IMR-90 (cell line): Measurements from ENCODE around the gene HPCAL4. TPM values are rescaled to one million over a fixed set of nuclear protein-coding genes. Genes with fewer than 3 reads are reported as not detected.

Experiments used
- ATAC-seq: fragments of 200-7000 bp; cut with Tn5 transposase; 2 replicates; pipeline ENCODE4 v1.9.1; 2020; ENCODE audit warnings: low read depth, mild to moderate bottlenecking, moderate library complexity
- BruUV-seq: library from RNA; stranded (reverse); fragments of 400-500 nt; replicated peaks from 2 replicates; lab custom pipeline; 2021; lab: Mats Ljungman, UMichigan
- CTCF ChIA-PET: fragments of 300-600 bp; formaldehyde crosslinking; extraction: SDS; loops from one replicate; lab custom pipeline; 2021; ENCODE audit warnings: antibody characterized with exemption; lab: Yijun Ruan, JAX
- POLR2A ChIA-PET: fragments of 300-600 bp; sonication (Branson Sonifier 250); formaldehyde crosslinking; loops from one replicate; lab custom pipeline; 2022; ENCODE audit warnings: antibody characterized with exemption; ENCODE audit not compliant: unreplicated experiment; lab: Charles Lee
- DNase-seq: peaks from one replicate; pipeline ENCODE4 v3.0.0; 2013
- H2AFZ ChIP-seq: replicated peaks from 2 replicates; pipeline ENCODE3; 2013; ENCODE audit warnings: low read length, mild to moderate bottlenecking; ENCODE audit not compliant: poor library complexity
- H2AK5ac ChIP-seq: 2 replicates; pipeline ENCODE4 v1.6.1; 2013; ENCODE audit warnings: low read depth, low read length, inconsistent platforms
- H2AK9ac ChIP-seq: replicated peaks from 2 replicates; pipeline ENCODE3; 2013; ENCODE audit warnings: mild to moderate bottlenecking, low read depth, low read length, moderate library complexity; ENCODE audit not compliant: poor library complexity
- H2BK120ac ChIP-seq: 2 replicates; pipeline ENCODE4 v1.6.1; 2013; ENCODE audit warnings: low read depth, low read length, inconsistent platforms
- H2BK15ac ChIP-seq: 3 replicates; pipeline ENCODE4 v1.6.1; 2013; ENCODE audit warnings: low read depth, low read length, inconsistent platforms
- H2BK20ac ChIP-seq: 2 replicates; pipeline ENCODE4 v1.6.1; 2013; ENCODE audit warnings: low read depth, mild to moderate bottlenecking, inconsistent platforms, low read length, moderate library complexity
- H2BK5ac ChIP-seq: 2 replicates; pipeline ENCODE4 v1.6.1; 2013; ENCODE audit warnings: mild to moderate bottlenecking, low read depth, low read length, inconsistent platforms; ENCODE audit not compliant: poor library complexity, severe bottlenecking
- H3K14ac ChIP-seq: replicated peaks from 2 replicates; pipeline ENCODE4 v1.6.1; 2013; ENCODE audit warnings: low read depth, low read length, inconsistent platforms
- H3K18ac ChIP-seq: 2 replicates; pipeline ENCODE4 v1.6.1; 2013; ENCODE audit warnings: low read depth, low read length, control low read depth
- H3K23ac ChIP-seq: 2 replicates; pipeline ENCODE4 v1.6.1; 2013; ENCODE audit warnings: low read depth, low read length, inconsistent platforms
- H3K27ac ChIP-seq: 2 replicates; pipeline ENCODE4 v1.5.1; 2013; ENCODE audit warnings: mild to moderate bottlenecking, control low read depth, low read length; ENCODE audit not compliant: insufficient read depth
- H3K27me3 ChIP-seq: 2 replicates; pipeline ENCODE4 v1.6.1; 2013; ENCODE audit warnings: low read length; ENCODE audit not compliant: control insufficient read depth, insufficient read depth
- H3K36me3 ChIP-seq: 2 replicates; pipeline ENCODE4 v1.6.1; 2013; ENCODE audit warnings: low read length, mixed read lengths; ENCODE audit not compliant: control insufficient read depth, insufficient read depth
- H3K4ac ChIP-seq: 2 replicates; pipeline ENCODE4 v1.6.1; 2013; ENCODE audit warnings: low read depth, low read length, inconsistent platforms
- H3K4me1 ChIP-seq: 2 replicates; pipeline ENCODE4 v1.6.1; 2013; ENCODE audit warnings: low read length, mixed read lengths; ENCODE audit not compliant: control insufficient read depth, insufficient read depth
- H3K4me2 ChIP-seq: 2 replicates; pipeline ENCODE4 v1.6.1; 2013; ENCODE audit warnings: low read depth, mild to moderate bottlenecking, control low read depth, low read length, moderate library complexity
- H3K4me3 ChIP-seq: 2 replicates; pipeline ENCODE4 v1.5.1; 2013; ENCODE audit warnings: low read depth, mild to moderate bottlenecking, control low read depth, low read length, moderate library complexity; ENCODE audit not compliant: insufficient read depth
- H3K56ac ChIP-seq: 2 replicates; pipeline ENCODE4 v1.6.1; 2013; ENCODE audit warnings: low read length, inconsistent platforms; ENCODE audit not compliant: insufficient read depth; ENCODE audit errors: extremely low read depth
- H3K79me1 ChIP-seq, 2 experiments: 2 replicates each; pipeline ENCODE4 v1.6.1; 2013; ENCODE audit warnings: low read length in 2 of 2, inconsistent platforms in 1 of 2, low read depth in 1 of 2
- H3K9ac ChIP-seq: 2 replicates; pipeline ENCODE4 v1.6.1; 2013; ENCODE audit warnings: low read depth, low read length, control low read depth
- H3K9me1 ChIP-seq: 2 replicates; pipeline ENCODE4 v1.6.1; 2013; ENCODE audit warnings: low read length, inconsistent platforms; ENCODE audit not compliant: insufficient read depth
- H3K9me3 ChIP-seq: 2 replicates; pipeline ENCODE4 v1.6.1; 2013; ENCODE audit warnings: low read length; ENCODE audit not compliant: control insufficient read depth, insufficient read depth
- H4K20me1 ChIP-seq: 2 replicates; pipeline ENCODE4 v1.6.1; 2013; ENCODE audit warnings: low read length, inconsistent platforms; ENCODE audit not compliant: insufficient read depth
- H4K5ac ChIP-seq: 2 replicates; pipeline ENCODE4 v1.6.1; 2013; ENCODE audit warnings: mild to moderate bottlenecking, low read depth, low read length, control low read depth
- H4K8ac ChIP-seq, 2 experiments: 2 replicates each; pipeline ENCODE4 v1.6.1; 2013; ENCODE audit warnings: low read depth in 2 of 2, low read length in 2 of 2, control low read depth in 1 of 2, inconsistent platforms in 1 of 2
- H4K91ac ChIP-seq: 2 replicates; pipeline ENCODE4 v1.6.1; 2013; ENCODE audit warnings: low read depth, low read length, inconsistent platforms; ENCODE audit not compliant: insufficient read depth
- BHLHE40 ChIP-seq: fragments of 150-350 bp; IDR thresholded peaks from 2 replicates; pipeline ENCODE4 v1.6.1; 2016; ENCODE audit warnings: mild to moderate bottlenecking, low read depth, low read length
- CEBPB ChIP-seq: IDR thresholded peaks from 2 replicates; pipeline ENCODE4 v1.6.1; 2012; ENCODE audit warnings: low read depth, low read length, improper control_type of control experiment
- CHD1 ChIP-seq: IDR thresholded peaks from 2 replicates; pipeline ENCODE4 v1.6.1; 2012; ENCODE audit warnings: low read depth, low read length, improper control_type of control experiment
- CTCF ChIP-seq: conservative IDR thresholded peaks from 2 replicates; pipeline ENCODE4 v1.5.1; 2012; ENCODE audit warnings: mild to moderate bottlenecking, low read depth, low read length, improper control_type of control experiment
- MAFK ChIP-seq: IDR thresholded peaks from 2 replicates; pipeline ENCODE4 v1.6.1; 2012; ENCODE audit warnings: low read depth, low read length, improper control_type of control experiment
- MAZ ChIP-seq: IDR thresholded peaks from 2 replicates; pipeline ENCODE4 v1.6.1; 2012; ENCODE audit warnings: low read depth, mild to moderate bottlenecking, low read length, improper control_type of control experiment, moderate library complexity, borderline replicate concordance
- MXI1 ChIP-seq: IDR thresholded peaks from 2 replicates; pipeline ENCODE4 v1.6.1; 2012; ENCODE audit warnings: low read depth, mild to moderate bottlenecking, low read length, moderate library complexity, borderline replicate concordance
- NFE2L2 ChIP-seq: fragments of 150-350 bp; IDR thresholded peaks from 2 replicates; pipeline ENCODE4 v1.6.1; 2016; ENCODE audit warnings: low read depth, mild to moderate bottlenecking, low read length
- POLR2A ChIP-seq: IDR thresholded peaks from 2 replicates; pipeline ENCODE4 v1.6.1; 2012; ENCODE audit warnings: mild to moderate bottlenecking, low read depth, low read length
- RAD21 ChIP-seq: IDR thresholded peaks from 2 replicates; pipeline ENCODE4 v1.6.1; 2012; ENCODE audit warnings: low read length, improper control_type of control experiment
- RFX5 ChIP-seq: IDR thresholded peaks from 2 replicates; pipeline ENCODE4 v1.8.0; 2012; ENCODE audit warnings: low read depth, mild to moderate bottlenecking, low read length, moderate library complexity
- USF2 ChIP-seq: fragments of 150-350 bp; IDR thresholded peaks from 2 replicates; pipeline ENCODE4 v1.6.1; 2017; ENCODE audit warnings: mild to moderate bottlenecking, antibody characterized with exemption, low read length, low read depth
- WGBS, 2 experiments: methylation state at CpG; one replicate each; pipeline versions ENCODE4 v1.1.5 to v1.1.7; 2013; ENCODE audit warnings: missing lambda C conversion rate in 2 of 2; ENCODE audit not compliant: insufficient read length in 1 of 2; ENCODE audit errors: extremely low coverage in 2 of 2; 5-methylcytosine and 5-hydroxymethylcytosine counted together
- dilution Hi-C: fragments of 300-500 bp; cut with HindIII; formaldehyde crosslinking; loops from one replicate; pipeline ENCODE4 v1.14.3; 2018; ENCODE audit warnings: low sequenced_read_pairs; ENCODE audit not compliant: unreplicated experiment
- in situ Hi-C: fragments of 300-500 bp; cut with MboI; formaldehyde crosslinking; loops from 3 replicates; pipeline ENCODE4 v1.14.3; 2019; ENCODE audit warnings: low sequenced_read_pairs, inconsistent platforms, mixed read lengths
- intact Hi-C: fragments of 100-400 bp; cut with micrococcal nuclease; formaldehyde crosslinking; loops from 2 replicates; pipeline ENCODE4 v1.10.0; 2022
- polyA plus RNA-seq, 3 experiments: library from polyadenylated mRNA; depleted of rRNA; stranded (reverse); fragments of >200 nt; gene quantifications; 2 replicates each; pipeline ENCODE4 v1.2.3, GENCODE V29; 2012; ENCODE audit warnings: low replicate concordance in 1 of 3
- total RNA-seq: library from RNA; depleted of rRNA; stranded (reverse); fragments of >200 nt; gene quantifications from 2 replicates; pipeline ENCODE4 v1.2.3, GENCODE V29; 2012

HPCAL4 gene
- total and polyA plus RNA-seq, 2 of the 4 experiments (the other 2 are of a cell fraction): 0.02 TPM; not detected in 1

- ChIA-PET CTCF (no interaction called here), POLR2A (no interaction called here)
- Histone ChIP-seq H3K4me1 (no peaks in the 10 kb centered on the region), H4K20me1 (no peaks in the 10 kb centered on the region), H2BK15ac (no peak overlapping the region), H3K4me3 (no peak overlapping the region), H2BK20ac (no peak overlapping the region), H3K4me2 (no peak overlapping the region), H3K56ac (no peak overlapping the region), H3K9me1 (no peaks in the 10 kb centered on the region), H3K79me1 (no peaks in the 10 kb centered on the region), H2AFZ (no peak overlapping the region), H2BK120ac (no peak overlapping the region), H3K27ac (no peak overlapping the region), H3K27me3 (peaks cover 43% of the 10 kb centered on the region), H3K23ac (no peak overlapping the region), H4K91ac (no peak overlapping the region), H3K9ac (no peak overlapping the region), H3K4ac (no peak overlapping the region), H3K36me3 (no peaks in the 10 kb centered on the region), H2AK5ac (no peak overlapping the region), H4K8ac (no peak overlapping the region), H3K14ac (no peak overlapping the region), H3K9me3 (no peaks in the 10 kb centered on the region), H4K5ac (no peak overlapping the region), H2BK5ac (no peak overlapping the region), H3K18ac (no peak overlapping the region), H2AK9ac (no peak overlapping the region)
- ATAC-seq (no peak; the same call in 1 of the 2 replicates), DNase-seq (peak; percentile 33)
- TF ChIP-seq RAD21: no peak
- TF ChIP-seq MAFK: no peak
- no peak for TF ChIP-seq MXI1
- no peak for TF ChIP-seq USF2
- TF ChIP-seq CEBPB: no peak
- no peak for TF ChIP-seq NFE2L2
- no peak for TF ChIP-seq CTCF
- TF ChIP-seq CHD1: no peak
- no peak for TF ChIP-seq MAZ
- TF ChIP-seq POLR2A: no peak
- no peak for TF ChIP-seq BHLHE40
- no peak for TF ChIP-seq RFX5
- WGBS, 2 experiments: 84% methylated on average over 4 of the region's 7 CpGs; no CpG with 5 or more reads in 1 of the 2 experiments
- in situ Hi-C loops (no loop called here), intact Hi-C loops (no loop called here), dilution Hi-C loops (no loop called here)
- no TSS peak for BruUV-seq
Observed at GRCh38 chr1:39733161-39733560, 41.9 kb upstream of the HPCAL4 start.
